Measurements from ENCODE around the gene THSD4.

THSD4 gene

DNA sequence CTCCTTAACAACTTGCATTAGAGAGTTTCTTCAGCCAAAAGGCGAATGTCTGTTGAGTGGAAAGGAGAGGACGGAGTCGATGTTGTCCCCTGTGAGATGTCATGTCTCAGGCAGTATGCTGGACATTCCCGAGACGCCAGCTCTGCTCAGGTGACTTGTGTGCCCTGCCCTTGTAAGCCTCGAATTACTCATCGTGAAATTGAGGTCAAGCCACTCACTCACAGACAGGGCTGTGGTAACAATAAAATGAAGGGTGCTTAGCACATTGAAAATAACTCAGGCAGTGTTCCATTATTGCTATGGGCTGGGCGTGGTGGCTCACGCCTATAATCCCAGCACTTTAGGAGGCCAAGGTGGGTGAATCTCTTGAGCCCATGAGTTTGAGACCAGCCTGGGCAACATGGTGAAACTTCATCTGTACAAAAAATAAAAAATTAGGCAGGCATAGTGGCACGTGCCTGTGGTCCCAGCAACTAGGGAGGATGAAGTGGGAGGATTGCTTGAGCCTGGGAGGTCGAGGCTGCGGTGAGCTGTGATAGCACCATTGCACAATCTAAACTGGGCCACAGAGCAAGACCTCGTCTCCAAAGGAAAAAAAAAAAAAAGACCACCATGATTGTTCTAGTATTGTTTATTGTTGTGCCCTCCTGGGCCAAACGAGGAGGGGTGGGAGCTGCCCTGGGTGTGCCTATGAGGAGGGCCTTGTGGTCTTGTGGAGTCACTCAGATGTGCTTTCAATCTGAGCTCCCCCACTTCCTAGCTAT lies 214.4 kb downstream of the THSD4 start:
- Histone ChIP-seq H3K4me1 (ENCODE audit: control insufficient read depth, insufficient read depth, low read length) (peaks cover 59% of the 10 kb centered on the region), H3K9ac (ENCODE audit: low read depth, low read length) (peak overlapping the region; percentile 12), H3K4me2 (ENCODE audit: low read length) (peak overlapping the region; percentile 1), H3K9me3 (replicated peaks; ENCODE audit: low read length) (no peaks in the 10 kb centered on the region), H3K27me3 (ENCODE audit: control insufficient read depth, insufficient read depth, low read length) (no peaks in the 10 kb centered on the region), H3K4me3 (ENCODE audit: low read length) (no peak overlapping the region), H3K36me3 (ENCODE audit: insufficient read depth, low read length) (no peaks in the 10 kb centered on the region)

DNA sequence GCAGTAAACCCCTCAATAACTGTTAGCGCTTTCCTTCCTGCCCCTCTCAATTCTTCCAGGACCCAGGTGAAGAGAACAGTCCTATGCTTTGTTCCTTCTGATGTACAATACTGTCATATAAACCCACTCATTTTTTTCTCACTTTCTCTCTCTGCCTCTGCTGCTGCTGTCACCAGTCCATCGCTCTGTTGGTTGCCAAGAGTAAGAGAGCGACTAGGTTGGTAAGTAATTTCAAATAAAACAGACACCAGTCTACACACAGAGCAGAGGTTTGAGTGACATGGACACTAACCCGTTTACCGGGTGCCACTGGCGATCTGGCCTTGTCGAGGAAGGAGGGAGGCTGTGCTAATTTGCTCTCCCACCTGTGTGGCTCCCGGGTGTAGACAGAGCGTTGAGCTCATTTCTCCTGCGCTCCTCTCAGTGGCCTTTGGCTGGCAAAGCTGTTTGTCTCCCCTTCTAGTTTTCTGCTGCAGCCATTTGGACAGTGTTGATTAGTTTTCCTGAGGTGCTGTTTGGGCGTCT lies 215.4 kb downstream of the THSD4 start:
- Histone ChIP-seq H3K4me1 (ENCODE audit: control insufficient read depth, insufficient read depth, low read length) (peaks cover 60% of the 10 kb centered on the region), H3K9me3 (replicated peaks; ENCODE audit: low read length) (no peaks in the 10 kb centered on the region), H3K9ac (ENCODE audit: low read depth, low read length) (no peak overlapping the region)

GRCh38 chr15:71331173-71331572 lies 215.9 kb downstream of the THSD4 start:
- Histone ChIP-seq H3K4me1 (ENCODE audit: control insufficient read depth, insufficient read depth, low read length) (peaks cover 58% of the 10 kb centered on the region), H3K36me3 (ENCODE audit: insufficient read depth, low read length) (no peaks in the 10 kb centered on the region)

More for the DNA sequence above, 215.4 kb downstream of the THSD4 start:
- H3K4me3 ChIP-seq (ENCODE audit: low read length), result no peak overlapping the region
- H3K27me3 ChIP-seq (ENCODE audit: control insufficient read depth, insufficient read depth, low read length), result no peaks in the 10 kb centered on the region
- H3K4me2 ChIP-seq (ENCODE audit: low read length), result no peak overlapping the region
- H3K36me3 ChIP-seq (ENCODE audit: insufficient read depth, low read length), result no peaks in the 10 kb centered on the region

DNA sequence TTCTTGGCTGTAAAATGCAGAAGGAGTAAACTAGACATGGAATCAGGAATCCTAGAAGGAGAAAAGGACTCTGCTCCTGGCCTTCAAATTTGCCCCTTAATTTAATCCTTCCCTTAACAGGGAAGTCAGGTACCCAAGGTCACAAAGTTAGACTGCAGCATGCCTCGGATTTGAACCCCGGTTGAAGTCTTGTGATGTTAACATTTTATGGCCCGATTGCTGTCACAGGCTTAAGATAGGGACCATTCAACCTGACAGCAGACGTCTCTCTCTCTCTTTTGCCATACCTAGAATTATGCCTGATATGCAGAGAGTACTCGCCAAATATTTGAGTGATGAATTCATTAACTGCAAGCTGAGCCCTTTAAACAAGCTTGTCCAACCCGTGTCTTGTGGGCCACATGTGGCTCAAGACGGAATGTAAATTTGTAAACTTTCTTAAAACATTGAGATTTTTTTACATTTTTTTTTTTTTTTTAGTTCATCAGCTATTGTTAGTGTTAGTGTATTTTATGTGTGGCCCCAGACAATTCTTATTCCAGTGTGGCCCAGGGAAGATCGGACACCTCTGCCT lies 217.2 kb downstream of the THSD4 start:
- H3K9me3 ChIP-seq (replicated peaks; ENCODE audit: low read length), result no peaks in the 10 kb centered on the region
- no peaks in the 10 kb centered on the region for H3K36me3 ChIP-seq (ENCODE audit: insufficient read depth, low read length)
- no peak overlapping the region for H3K4me3 ChIP-seq (ENCODE audit: low read length)
- no peaks in the 10 kb centered on the region for H3K27me3 ChIP-seq (ENCODE audit: control insufficient read depth, insufficient read depth, low read length)
- peaks cover 62% of the 10 kb centered on the region for H3K4me1 ChIP-seq (ENCODE audit: control insufficient read depth, insufficient read depth, low read length)
- H3K9ac ChIP-seq (ENCODE audit: low read depth, low read length), result no peak overlapping the region
- no peak overlapping the region for H3K4me2 ChIP-seq (ENCODE audit: low read length)

More at GRCh38 chr15:71331173-71331572, 215.9 kb downstream of the THSD4 start:
- Histone ChIP-seq H3K4me2 (ENCODE audit: low read length) (no peak overlapping the region), H3K9ac (ENCODE audit: low read depth, low read length) (no peak overlapping the region), H3K4me3 (ENCODE audit: low read length) (no peak overlapping the region), H3K9me3 (replicated peaks; ENCODE audit: low read length) (no peaks in the 10 kb centered on the region), H3K27me3 (ENCODE audit: control insufficient read depth, insufficient read depth, low read length) (no peaks in the 10 kb centered on the region)

- Histone ChIP-seq H3K36me3 (ENCODE audit: insufficient read depth, low read length) (no peaks in the 10 kb centered on the region), H3K4me1 (ENCODE audit: control insufficient read depth, insufficient read depth, low read length) (peaks cover 62% of the 10 kb centered on the region), H3K4me3 (ENCODE audit: low read length) (no peak overlapping the region), H3K9ac (ENCODE audit: low read depth, low read length) (peak overlapping the region; percentile 38), H3K4me2 (ENCODE audit: low read length) (peak overlapping the region; percentile 47), H3K9me3 (replicated peaks; ENCODE audit: low read length) (no peaks in the 10 kb centered on the region), H3K27me3 (ENCODE audit: control insufficient read depth, insufficient read depth, low read length) (no peaks in the 10 kb centered on the region)
These were observed 217.9 kb downstream of the THSD4 start for GRCh38 chr15:71333136-71333700.

GRCh38 chr15:71333839-71334238 lies 218.6 kb downstream of the THSD4 start:
- Histone ChIP-seq H3K9ac (ENCODE audit: low read depth, low read length) (peak overlapping the region; percentile 38), H3K9me3 (replicated peaks; ENCODE audit: low read length) (no peaks in the 10 kb centered on the region), H3K36me3 (ENCODE audit: insufficient read depth, low read length) (no peaks in the 10 kb centered on the region), H3K4me3 (ENCODE audit: low read length) (peak overlapping the region; percentile 15), H3K4me1 (ENCODE audit: control insufficient read depth, insufficient read depth, low read length) (peaks cover 57% of the 10 kb centered on the region), H3K27me3 (ENCODE audit: control insufficient read depth, insufficient read depth, low read length) (no peaks in the 10 kb centered on the region), H3K4me2 (ENCODE audit: low read length) (peak overlapping the region; percentile 47)

DNA sequence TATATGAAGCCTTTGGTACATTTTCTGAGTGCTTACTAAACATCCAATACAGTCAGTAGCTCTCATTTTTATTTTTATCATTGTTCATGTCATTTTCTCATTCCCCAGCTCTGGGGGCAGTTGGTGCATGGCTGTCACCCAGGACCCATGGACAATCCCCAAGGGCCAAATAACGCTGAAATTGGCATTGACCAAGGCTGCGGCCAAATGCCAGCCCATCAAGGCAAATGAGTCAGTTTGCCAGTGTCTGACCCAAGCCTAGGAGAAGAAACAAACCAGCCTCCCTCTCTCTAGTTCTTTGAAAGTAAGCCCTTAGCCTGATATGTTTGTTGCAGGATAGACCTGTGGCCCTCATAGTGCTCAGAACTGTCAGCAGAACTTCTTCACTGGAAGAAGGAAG lies 219.2 kb downstream of the THSD4 start:
- peak overlapping the region; percentile 47 for H3K4me2 ChIP-seq (ENCODE audit: low read length)
- peak overlapping the region; percentile 32 for H3K9ac ChIP-seq (ENCODE audit: low read depth, low read length)
- H3K27me3 ChIP-seq (ENCODE audit: control insufficient read depth, insufficient read depth, low read length), result no peaks in the 10 kb centered on the region
- H3K4me1 ChIP-seq (ENCODE audit: control insufficient read depth, insufficient read depth, low read length), result peaks cover 51% of the 10 kb centered on the region
- H3K4me3 ChIP-seq (ENCODE audit: low read length), result peak overlapping the region; percentile 15
- H3K9me3 ChIP-seq (replicated peaks; ENCODE audit: low read length), result no peaks in the 10 kb centered on the region
- H3K36me3 ChIP-seq (ENCODE audit: insufficient read depth, low read length), result no peaks in the 10 kb centered on the region

DNA sequence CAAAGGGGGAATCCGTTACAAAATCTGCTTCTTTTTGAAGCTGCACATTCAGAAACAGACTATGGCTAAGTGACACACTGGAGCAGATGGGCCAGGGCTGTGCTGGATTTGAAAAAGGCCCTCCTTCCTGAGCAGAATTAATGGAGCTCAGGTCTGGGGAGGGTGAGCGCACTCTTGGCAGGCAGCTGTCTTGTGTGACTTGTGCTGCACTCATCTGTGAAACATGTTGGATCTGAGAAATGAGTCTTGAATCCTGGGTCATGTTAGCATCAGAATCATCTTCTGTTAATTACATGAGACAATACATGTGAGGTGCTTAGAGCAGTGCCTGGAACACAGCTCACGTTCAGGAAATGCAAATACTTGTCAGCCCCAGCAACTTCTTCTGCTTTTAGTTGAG lies 219.6 kb downstream of the THSD4 start:
- Histone ChIP-seq H3K4me1 (ENCODE audit: control insufficient read depth, insufficient read depth, low read length) (peaks cover 47% of the 10 kb centered on the region), H3K9ac (ENCODE audit: low read depth, low read length) (peak overlapping the region; percentile 32), H3K27me3 (ENCODE audit: control insufficient read depth, insufficient read depth, low read length) (no peaks in the 10 kb centered on the region), H3K4me2 (ENCODE audit: low read length) (peak overlapping the region; percentile 47), H3K9me3 (replicated peaks; ENCODE audit: low read length) (no peaks in the 10 kb centered on the region), H3K4me3 (ENCODE audit: low read length) (no peak overlapping the region), H3K36me3 (ENCODE audit: insufficient read depth, low read length) (no peaks in the 10 kb centered on the region)

GRCh38 chr15:71335591-71335990 lies 220.3 kb downstream of the THSD4 start:
- H3K9ac ChIP-seq (ENCODE audit: low read depth, low read length), result no peak overlapping the region
- H3K4me3 ChIP-seq (ENCODE audit: low read length), result no peak overlapping the region
- no peaks in the 10 kb centered on the region for H3K27me3 ChIP-seq (ENCODE audit: control insufficient read depth, insufficient read depth, low read length)
- H3K4me1 ChIP-seq (ENCODE audit: control insufficient read depth, insufficient read depth, low read length), result peaks cover 41% of the 10 kb centered on the region
- no peaks in the 10 kb centered on the region for H3K36me3 ChIP-seq (ENCODE audit: insufficient read depth, low read length)
- no peaks in the 10 kb centered on the region for H3K9me3 ChIP-seq (replicated peaks; ENCODE audit: low read length)
- no peak overlapping the region for H3K4me2 ChIP-seq (ENCODE audit: low read length)

DNA sequence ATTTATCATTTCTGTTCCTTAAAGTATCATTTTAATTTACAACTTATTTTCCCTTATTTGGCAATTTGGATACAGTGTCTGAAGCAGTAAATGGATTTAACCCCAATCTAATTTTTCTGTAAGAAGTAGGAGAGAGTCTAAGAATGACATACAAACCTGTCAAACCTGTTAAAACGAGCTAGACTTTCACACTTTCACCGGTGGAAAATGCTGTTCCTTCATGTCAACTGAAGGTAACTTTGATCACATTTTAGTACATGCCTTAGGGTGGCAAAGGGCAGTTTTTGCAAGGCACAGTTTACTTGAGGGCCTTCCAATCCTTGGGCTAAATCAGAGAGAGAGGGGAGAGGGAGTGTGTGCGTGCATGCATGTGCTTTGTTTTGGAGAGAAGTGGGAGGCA lies 221.4 kb downstream of the THSD4 start:
- Histone ChIP-seq H3K9me3 (replicated peaks; ENCODE audit: low read length) (no peaks in the 10 kb centered on the region), H3K9ac (ENCODE audit: low read depth, low read length) (no peak overlapping the region), H3K27me3 (ENCODE audit: control insufficient read depth, insufficient read depth, low read length) (no peaks in the 10 kb centered on the region), H3K4me2 (ENCODE audit: low read length) (no peak overlapping the region), H3K4me1 (ENCODE audit: control insufficient read depth, insufficient read depth, low read length) (peaks cover 41% of the 10 kb centered on the region), H3K36me3 (ENCODE audit: insufficient read depth, low read length) (no peaks in the 10 kb centered on the region), H3K4me3 (ENCODE audit: low read length) (no peak overlapping the region)

DNA sequence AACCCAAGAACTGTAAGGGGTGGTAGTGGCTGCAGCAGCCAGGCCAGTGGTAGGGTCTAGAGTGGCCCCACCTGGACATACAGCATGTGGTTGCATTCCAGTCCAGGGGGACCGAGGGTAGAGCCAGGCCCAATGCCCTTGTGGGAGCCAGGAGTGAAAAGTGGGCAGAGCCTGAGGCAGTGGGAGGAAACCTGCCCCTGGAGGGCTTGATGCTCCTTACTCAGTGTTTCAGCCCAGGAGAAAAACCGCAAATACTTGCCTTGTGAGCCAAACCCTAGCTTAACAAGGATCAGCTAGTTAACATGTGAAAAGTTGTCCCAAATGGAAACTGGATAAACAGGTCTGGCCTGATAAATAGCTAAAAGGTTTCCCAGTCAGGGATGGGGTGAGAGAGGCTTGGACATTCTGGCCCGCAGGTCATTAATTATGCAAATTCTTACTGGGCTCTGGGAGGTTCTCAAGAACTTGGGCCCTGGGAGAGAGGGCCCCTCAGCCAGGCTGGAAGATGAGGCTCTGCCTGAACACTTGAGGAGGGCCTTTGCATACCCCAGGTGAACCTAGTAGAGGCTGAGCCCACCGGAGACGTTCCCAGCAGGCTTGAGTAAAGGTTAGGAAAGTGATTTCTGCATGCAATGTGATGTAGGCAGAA lies 222.1 kb downstream of the THSD4 start:
- Histone ChIP-seq H3K36me3 (ENCODE audit: insufficient read depth, low read length) (no peaks in the 10 kb centered on the region), H3K4me2 (ENCODE audit: low read length) (no peak overlapping the region), H3K9ac (ENCODE audit: low read depth, low read length) (no peak overlapping the region), H3K27me3 (ENCODE audit: control insufficient read depth, insufficient read depth, low read length) (no peaks in the 10 kb centered on the region), H3K9me3 (replicated peaks; ENCODE audit: low read length) (no peaks in the 10 kb centered on the region), H3K4me1 (ENCODE audit: control insufficient read depth, insufficient read depth, low read length) (peaks cover 39% of the 10 kb centered on the region), H3K4me3 (ENCODE audit: low read length) (no peak overlapping the region)

Data from skeletal muscle satellite cell (primary cell).